ENCODE measurements around the gene HOXD11.

The HOXD11 gene

GRCh38 chr2:176109192-176109901 lies 2.3 kb downstream of the HOXD11 start:
- no peak for DNase-seq

- DNase-seq, result no peak
These were observed 2.9 kb downstream of the HOXD11 start for GRCh38 chr2:176109946-176110345.

- no peak for DNase-seq
These were observed 3.6 kb downstream of the HOXD11 start for GRCh38 chr2:176110415-176111308.

- no peak for DNase-seq
These were observed 4.2 kb downstream of the HOXD11 start for GRCh38 chr2:176111309-176111663.

GRCh38 chr2:176111846-176112374 lies 4.8 kb downstream of the HOXD11 start:
- DNase-seq, result no peak

GRCh38 chr2:176112375-176113302 lies 5.6 kb downstream of the HOXD11 start:
- DNase-seq, result no peak

- DNase-seq, result no peak
These were observed 7.2 kb downstream of the HOXD11 start for GRCh38 chr2:176114120-176114929.

GRCh38 chr2:176114930-176115625 lies 8.0 kb downstream of the HOXD11 start:
- DNase-seq, result no peak

GRCh38 chr2:176115883-176116813 lies 9.1 kb downstream of the HOXD11 start, which contains the start of gene HOXD10:
TSS of gene HOXD10 (plus strand) at chr2:176116778. CDS start at chr2:176116834, 56 bp downstream.
- DNase-seq, result no peak

- DNase-seq, result no peak
These were observed 10.2 kb downstream of the HOXD11 start for GRCh38 chr2:176117162-176117822.

- no peak for DNase-seq
These were observed 10.8 kb downstream of the HOXD11 start for GRCh38 chr2:176117823-176118371.

GRCh38 chr2:176118601-176119339 lies 11.7 kb downstream of the HOXD11 start:
- DNase-seq, result no peak

- no peak for DNase-seq
These were observed 13.5 kb downstream of the HOXD11 start for GRCh38 chr2:176120364-176121189.

- DNase-seq, result no peak
These were observed 14.3 kb downstream of the HOXD11 start for GRCh38 chr2:176121190-176122051.

GRCh38 chr2:176122052-176122682 lies 15.1 kb downstream of the HOXD11 start:
- no peak for DNase-seq
